Smooth muscle cell of the brain vasculature (primary cell): ENCODE measurements around the gene CFAP410.

Source experiments
- DNase-seq: peaks from one replicate; pipeline ENCODE4 v3.0.0-alpha.2; 2012; ENCODE audit warnings: low read depth, low spot score

CFAP410 gene

GRCh38 chr21:44338971-44339910, at the start of gene CFAP410:
CFAP410 (minus strand) TSS chr21:44339390; CDS start chr21:44339194, 196 bp downstream.
- DNase-seq = peak; percentile 88

- DNase-seq = no peak
Observed at GRCh38 chr21:44384968-44385367, 45.8 kb upstream of the CFAP410 start.

- DNase-seq = no peak
Observed at GRCh38 chr21:44383216-44383615, 44.0 kb upstream of the CFAP410 start.

GRCh38 chr21:44382536-44382935, 43.3 kb upstream of the CFAP410 start:
- no peak for DNase-seq

GRCh38 chr21:44381874-44382273, 42.7 kb upstream of the CFAP410 start:
- DNase-seq = no peak

GRCh38 chr21:44380876-44381275, 41.7 kb upstream of the CFAP410 start:
- no peak for DNase-seq

GRCh38 chr21:44379991-44380865, 41.0 kb upstream of the CFAP410 start:
- DNase-seq = no peak

GRCh38 chr21:44379515-44379848, 40.3 kb upstream of the CFAP410 start:
- DNase-seq = no peak

- DNase-seq = no peak
Observed at GRCh38 chr21:44378646-44379514, 39.7 kb upstream of the CFAP410 start.

- no peak for DNase-seq
Observed at GRCh38 chr21:44377922-44378645, 38.9 kb upstream of the CFAP410 start.

GRCh38 chr21:44377201-44377921, 38.2 kb upstream of the CFAP410 start:
- DNase-seq = no peak

- no peak for DNase-seq
Observed at GRCh38 chr21:44376606-44377005, 37.4 kb upstream of the CFAP410 start.

- DNase-seq = no peak
Observed at GRCh38 chr21:44375761-44376241, 36.6 kb upstream of the CFAP410 start.

GRCh38 chr21:44375281-44375651, 36.1 kb upstream of the CFAP410 start:
- DNase-seq = no peak

- DNase-seq = no peak
Observed at GRCh38 chr21:44374601-44375280, 35.6 kb upstream of the CFAP410 start.

GRCh38 chr21:44372616-44373015, 33.4 kb upstream of the CFAP410 start:
- DNase-seq = no peak

GRCh38 chr21:44371596-44371995, 32.4 kb upstream of the CFAP410 start:
- DNase-seq = no peak

- DNase-seq = no peak
Observed at GRCh38 chr21:44370786-44371410, 31.7 kb upstream of the CFAP410 start.
